RWPE2 (cell line): ENCODE results near the gene TGFBR3L.
A peak's percentile ranks its signal among the peaks of the same experiment; 100 is the strongest.

Source experiments
- ATAC-seq: fragments of 200-7000 bp; cut with Tn5 transposase; 3 replicates; pipeline ENCODE4 v1.9.1; 2021; ENCODE audit warnings: low read depth
- DNase-seq: peaks from one replicate; pipeline ENCODE4 v3.0.0-alpha.2; 2020; ENCODE audit warnings: low spot score
- H3K27ac ChIP-seq: fragments of 450-650 bp; 2 replicates; pipeline ENCODE4 v1.5.1; 2017; ENCODE audit warnings: mild to moderate bottlenecking; ENCODE audit not compliant: poor library complexity, severe bottlenecking
- H3K27me3 ChIP-seq: fragments of 250-450 bp; sonication (Bioruptor Pico); 2 replicates; pipeline ENCODE4 v1.5.1; 2021; ENCODE audit warnings: mild to moderate bottlenecking, moderate library complexity; ENCODE audit not compliant: insufficient read depth, poor library complexity, severe bottlenecking
- H3K36me3 ChIP-seq: fragments of 250-450 bp; sonication (Bioruptor Pico); 2 replicates; pipeline ENCODE4 v1.5.1; 2020; ENCODE audit warnings: low read depth, mild to moderate bottlenecking, moderate library complexity
- H3K4me1 ChIP-seq: fragments of 250-450 bp; sonication (Bioruptor Pico); 2 replicates; pipeline ENCODE4 v1.5.1; 2021; ENCODE audit warnings: mild to moderate bottlenecking, moderate library complexity; ENCODE audit not compliant: insufficient read depth, poor library complexity, severe bottlenecking
- H3K4me3 ChIP-seq: fragments of 250-450 bp; sonication (Bioruptor Pico); 2 replicates; pipeline ENCODE4 v1.5.1; 2021; ENCODE audit warnings: mild to moderate bottlenecking, moderate library complexity; ENCODE audit not compliant: severe bottlenecking
- H3K9me3 ChIP-seq: fragments of 250-450 bp; sonication (Bioruptor Pico); 2 replicates; pipeline ENCODE4 v1.5.1; 2021; ENCODE audit warnings: mild to moderate bottlenecking, moderate library complexity; ENCODE audit not compliant: severe bottlenecking
- CTCF ChIP-seq: fragments of 450-650 bp; IDR thresholded peaks from one replicate; pipeline ENCODE4 v1.5.1; 2017; ENCODE audit warnings: mild to moderate bottlenecking, moderate library complexity; ENCODE audit not compliant: poor library complexity, severe bottlenecking

Gene TGFBR3L

GRCh38 chr19:7900931-7901330 is 13.7 kb upstream of the TGFBR3L start:
- Histone ChIP-seq H3K27me3 (no peaks in the 10 kb centered on the region), H3K4me1 (peaks cover 13% of the 10 kb centered on the region), H3K4me3 (no peak overlapping the region), H3K27ac (peak overlapping the region; percentile 67), H3K36me3 (peaks cover 22% of the 10 kb centered on the region), H3K9me3 (no peaks in the 10 kb centered on the region)
- no peak for TF ChIP-seq CTCF
- no peak for DNase-seq
- peak; percentile 39; the same call in 1 of the 3 replicates for ATAC-seq

GRCh38 chr19:7901337-7901736 is 13.3 kb upstream of the TGFBR3L start:
- ATAC-seq: no peak
- Histone ChIP-seq H3K4me3 (no peak overlapping the region), H3K27me3 (no peaks in the 10 kb centered on the region), H3K27ac (peak overlapping the region; percentile 67), H3K4me1 (peaks cover 13% of the 10 kb centered on the region), H3K36me3 (peaks cover 26% of the 10 kb centered on the region), H3K9me3 (no peaks in the 10 kb centered on the region)
- no peak for TF ChIP-seq CTCF
- no peak for DNase-seq

GRCh38 chr19:7902796-7903243 is 11.8 kb upstream of the TGFBR3L start:
- Histone ChIP-seq H3K9me3 (no peaks in the 10 kb centered on the region), H3K4me1 (peaks cover 13% of the 10 kb centered on the region), H3K4me3 (peak overlapping the region; percentile 53), H3K27me3 (no peaks in the 10 kb centered on the region), H3K27ac (peak overlapping the region; percentile 67), H3K36me3 (peaks cover 29% of the 10 kb centered on the region)
- TF ChIP-seq CTCF: no peak
- no peak for ATAC-seq
- DNase-seq: peak; percentile 41

- no peaks in the 10 kb centered on the region for H3K27me3 ChIP-seq
- TF ChIP-seq CTCF: peak; percentile 86
Measured at GRCh38 chr19:7903244-7904073, 11.2 kb upstream of the TGFBR3L start, which contains the start of gene MAP2K7. Gene MAP2K7, plus strand, starts transcription at chr19:7903877. Its CDS starts 68 bp downstream, at chr19:7903945.

More at GRCh38 chr19:7903244-7904073, 11.2 kb upstream of the TGFBR3L start, which contains the start of gene MAP2K7:
- ATAC-seq (peak; percentile 69), DNase-seq (peak; percentile 98)
- Histone ChIP-seq H3K4me3 (peak within 1 kb of the TSS; percentile 75), H3K36me3 (peaks cover 27% of the 10 kb centered on the region), H3K4me1 (peaks cover 13% of the 10 kb centered on the region), H3K27ac (peak within 1 kb of the TSS; percentile 67), H3K9me3 (no peaks in the 10 kb centered on the region)
